Mammary epithelial cell (primary cell): ENCODE data around the gene TNNI3K.

ENCODE experiments used
- EZH2 ChIP-seq: IDR thresholded peaks from 2 replicates; pipeline ENCODE4 v1.6.1; 2012; ENCODE audit warnings: low read length, inconsistent platforms, borderline replicate concordance
- TF ChIP-seq, protein P1 (sequence below), 2 donors: IDR thresholded peaks in 1 of 2; conservative IDR thresholded peaks in 1 of 2; 2 replicates each; pipeline ENCODE4 v1.5.1; 2011 to 2012; ENCODE audit warnings: inconsistent platforms in 2 of 2, low read length in 2 of 2, mild to moderate bottlenecking in 2 of 2, control low read depth in 1 of 2, low read depth in 1 of 2; ENCODE audit not compliant: insufficient read depth in 1 of 2; ENCODE audit errors: extremely low read depth in 1 of 2

DNA sequence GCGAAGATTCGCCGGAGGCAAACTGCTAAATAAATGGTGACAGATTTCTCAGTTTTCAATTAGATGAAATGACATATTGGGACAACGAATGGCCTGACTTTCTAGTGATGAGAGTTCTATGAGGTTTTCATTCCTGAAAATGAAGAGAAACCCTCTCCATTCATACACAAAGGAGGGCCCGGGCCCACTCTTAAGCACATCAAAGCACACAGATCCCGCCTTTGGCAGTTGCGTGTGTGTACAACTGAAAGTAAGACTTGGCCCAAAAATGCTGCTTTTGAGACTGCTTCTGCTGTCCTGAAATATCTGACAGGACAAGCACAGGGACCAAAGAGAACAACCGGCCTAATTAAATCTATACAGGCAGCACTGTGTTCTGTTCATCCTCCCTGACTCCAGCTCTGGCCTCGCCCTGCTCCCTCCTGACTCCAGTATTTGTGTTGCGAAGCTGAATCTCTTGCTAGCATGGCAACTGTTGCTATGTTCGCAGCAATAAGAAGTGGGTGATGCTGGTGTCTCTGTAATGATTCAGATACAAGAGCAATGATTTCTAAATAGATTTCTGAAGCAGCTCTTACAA, 269.8 kb downstream of the TNNI3K start:
- TF ChIP-seq, protein P1, sequence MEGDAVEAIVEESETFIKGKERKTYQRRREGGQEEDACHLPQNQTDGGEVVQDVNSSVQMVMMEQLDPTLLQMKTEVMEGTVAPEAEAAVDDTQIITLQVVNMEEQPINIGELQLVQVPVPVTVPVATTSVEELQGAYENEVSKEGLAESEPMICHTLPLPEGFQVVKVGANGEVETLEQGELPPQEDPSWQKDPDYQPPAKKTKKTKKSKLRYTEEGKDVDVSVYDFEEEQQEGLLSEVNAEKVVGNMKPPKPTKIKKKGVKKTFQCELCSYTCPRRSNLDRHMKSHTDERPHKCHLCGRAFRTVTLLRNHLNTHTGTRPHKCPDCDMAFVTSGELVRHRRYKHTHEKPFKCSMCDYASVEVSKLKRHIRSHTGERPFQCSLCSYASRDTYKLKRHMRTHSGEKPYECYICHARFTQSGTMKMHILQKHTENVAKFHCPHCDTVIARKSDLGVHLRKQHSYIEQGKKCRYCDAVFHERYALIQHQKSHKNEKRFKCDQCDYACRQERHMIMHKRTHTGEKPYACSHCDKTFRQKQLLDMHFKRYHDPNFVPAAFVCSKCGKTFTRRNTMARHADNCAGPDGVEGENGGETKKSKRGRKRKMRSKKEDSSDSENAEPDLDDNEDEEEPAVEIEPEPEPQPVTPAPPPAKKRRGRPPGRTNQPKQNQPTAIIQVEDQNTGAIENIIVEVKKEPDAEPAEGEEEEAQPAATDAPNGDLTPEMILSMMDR (conservative IDR thresholded peaks at IDR 0.05 in 1 of 2, IDR thresholded peaks at IDR 0.05 in 1 of 2; ENCODE audit: extremely low read depth in 1 of 2, insufficient read depth in 1 of 2, low read depth in 1 of 2, low read length in 2 of 2) = no peak
- no peak for TF ChIP-seq EZH2
